Lower lobe of right lung (tissue), 2 donors: ENCODE data around the gene OR6C3. TPM values are rescaled to one million over a fixed set of nuclear protein-coding genes. Genes with fewer than 3 reads are reported as not detected.
"Not testable (repeated sequence)": the region's sequence is repeated elsewhere in the genome, so short reads cannot be mapped to it uniquely, and the experiment has no call there.

Source experiments
- ATAC-seq, 2 donors: fragments of 200-7000 bp; cut with Tn5 transposase; one replicate each; pipeline ENCODE4 v1.9.1; 2020 to 2022; ENCODE audit warnings: mild to moderate bottlenecking in 2 of 2, moderate library complexity in 2 of 2
- DNase-seq: peaks from one replicate; pipeline ENCODE4 v3.0.0-alpha.2; 2020
- H3K27ac ChIP-seq: fragments of 200-600 bp; one replicate; pipeline ENCODE4 v1.8.0; 2022
- H3K27me3 ChIP-seq: fragments of 200-600 bp; one replicate; pipeline ENCODE4 v1.8.0; 2022; ENCODE audit warnings: low read depth
- H3K36me3 ChIP-seq: fragments of 200-600 bp; one replicate; pipeline ENCODE4 v1.8.0; 2022; ENCODE audit warnings: mild to moderate bottlenecking
- H3K4me1 ChIP-seq: fragments of 200-600 bp; one replicate; pipeline ENCODE4 v1.8.0; 2022
- H3K4me3 ChIP-seq: fragments of 200-600 bp; one replicate; pipeline ENCODE4 v1.8.0; 2022; ENCODE audit warnings: mild to moderate bottlenecking
- H3K9me3 ChIP-seq: fragments of 200-600 bp; one replicate; pipeline ENCODE4 v1.8.0; 2022
- CTCF ChIP-seq: fragments of 200-600 bp; IDR thresholded peaks from one replicate; pipeline ENCODE4 v1.8.0; 2022; ENCODE audit warnings: antibody characterized with exemption, mild to moderate bottlenecking
- intact Hi-C: fragments of 100-400 bp; cut with DNase I; formaldehyde crosslinking; loops from one replicate; pipeline ENCODE4 v1.11.0; 2022
- long read RNA-seq: library from polyadenylated mRNA; unstranded; transcript quantifications from one replicate; pipeline ENCODE4 v2.0.0, GENCODE V29; 2021
- total RNA-seq: library from RNA; stranded (reverse); fragmentation: NEBNext Ultra II Directional; extraction: Animal tissue kit (Norgen Biotek cat#: 25700); gene quantifications from one replicate; pipeline ENCODE4 v1.2.1, GENCODE V29; 2021
- donor health status: DM: no; HTN: yes; CAD: no; lungs with severe emphysema.

OR6C3 gene
- not detected for total RNA-seq
- long read RNA-seq: 0 reads

- Histone ChIP-seq H3K27ac (no peak within 1 kb of the TSS), H3K9me3 (no peaks in the 10 kb centered on the region), H3K4me1 (no peaks in the 10 kb centered on the region), H3K4me3 (no peak within 1 kb of the TSS), H3K27me3 (no peaks in the 10 kb centered on the region), H3K36me3 (no peaks in the 10 kb centered on the region)
- TF ChIP-seq CTCF: no peak
- DNase-seq: no peak
- no peak for ATAC-seq
- intact Hi-C loops: no loop called here
Measured at GRCh38 chr12:55330446-55330845, at the start of gene OR6C3. Gene OR6C3 (plus strand): TSS chr12:55330746. CDS start chr12:55331701, 955 bp downstream.

GRCh38 chr12:55280991-55281390 lies 49.6 kb upstream of the OR6C3 start:
- no peak overlapping the region for H3K4me3 ChIP-seq
- H3K27me3 ChIP-seq: peaks cover 5% of the 10 kb centered on the region
- intact Hi-C loops: no loop called here
- no peaks in the 10 kb centered on the region for H3K4me1 ChIP-seq
- no peak overlapping the region for H3K27ac ChIP-seq
- no peaks in the 10 kb centered on the region for H3K36me3 ChIP-seq
- no peaks in the 10 kb centered on the region for H3K9me3 ChIP-seq
- DNase-seq: no peak
- ATAC-seq: no peak
- TF ChIP-seq CTCF: no peak

GRCh38 chr12:55289999-55290398 lies 40.5 kb upstream of the OR6C3 start:
- ATAC-seq (no peak), DNase-seq (no peak)
- intact Hi-C loops: no loop called here
- Histone ChIP-seq H3K4me1 (no peaks in the 10 kb centered on the region), H3K9me3 (no peaks in the 10 kb centered on the region), H3K27ac (no peak overlapping the region), H3K4me3 (no peak overlapping the region), H3K36me3 (no peaks in the 10 kb centered on the region), H3K27me3 (no peaks in the 10 kb centered on the region)
- no peak for TF ChIP-seq CTCF

GRCh38 chr12:55296469-55296868 lies 34.1 kb upstream of the OR6C3 start, which contains the start of gene OR6C6:
Gene OR6C6 (minus strand): TSS chr12:55296569. CDS start chr12:55295232, 1,337 bp downstream.
- no peak for DNase-seq
- H3K4me3 ChIP-seq: no peak within 1 kb of the TSS
- no peaks in the 10 kb centered on the region for H3K4me1 ChIP-seq
- H3K27me3 ChIP-seq: no peaks in the 10 kb centered on the region
- ATAC-seq: no peak
- no peak for TF ChIP-seq CTCF
- no peaks in the 10 kb centered on the region for H3K9me3 ChIP-seq
- intact Hi-C loops: no loop called here
- no peaks in the 10 kb centered on the region for H3K36me3 ChIP-seq
- no peak within 1 kb of the TSS for H3K27ac ChIP-seq

- H3K4me3 ChIP-seq: no peak within 1 kb of the TSS
- TF ChIP-seq CTCF: no peak
- no peaks in the 10 kb centered on the region for H3K9me3 ChIP-seq
- no peaks in the 10 kb centered on the region for H3K27me3 ChIP-seq
- no peaks in the 10 kb centered on the region for H3K4me1 ChIP-seq
- ATAC-seq (no peak), DNase-seq (no peak)
- H3K36me3 ChIP-seq: no peaks in the 10 kb centered on the region
- H3K27ac ChIP-seq: no peak within 1 kb of the TSS
- intact Hi-C loops: no loop called here
Measured at GRCh38 chr12:55314043-55314442, 16.5 kb upstream of the OR6C3 start, which contains the start of gene OR6C1. Gene OR6C1 (plus strand): TSS chr12:55314343. CDS start chr12:55320600, 6,257 bp downstream.

GRCh38 chr12:55320201-55320600 lies 10.3 kb upstream of the OR6C3 start:
- H3K27me3 ChIP-seq: no peaks in the 10 kb centered on the region
- intact Hi-C loops: no loop called here
- H3K9me3 ChIP-seq: no peaks in the 10 kb centered on the region
- H3K4me3 ChIP-seq: no peak overlapping the region
- no peak overlapping the region for H3K27ac ChIP-seq
- H3K4me1 ChIP-seq: no peaks in the 10 kb centered on the region
- ATAC-seq: no peak
- no peaks in the 10 kb centered on the region for H3K36me3 ChIP-seq
- TF ChIP-seq CTCF: no peak
- DNase-seq: no peak

GRCh38 chr12:55325801-55326200 lies 4.7 kb upstream of the OR6C3 start:
- ATAC-seq, H3K27me3 ChIP-seq, H3K27ac ChIP-seq, H3K4me3 ChIP-seq, H3K9me3 ChIP-seq, intact Hi-C loops, H3K36me3 ChIP-seq, DNase-seq, H3K4me1 ChIP-seq: not testable (repeated sequence)
